ENCODE results near the gene CECR2. TPM values are rescaled to one million over a fixed set of nuclear protein-coding genes. Genes with fewer than 3 reads are reported as not detected.

The CECR2 gene
- total and polyA plus RNA-seq, 2 of the 8 experiments (the other 6 are each of a cell fraction or from before 2014, with no cell fraction given): 18.3 to 123 TPM

DNA sequence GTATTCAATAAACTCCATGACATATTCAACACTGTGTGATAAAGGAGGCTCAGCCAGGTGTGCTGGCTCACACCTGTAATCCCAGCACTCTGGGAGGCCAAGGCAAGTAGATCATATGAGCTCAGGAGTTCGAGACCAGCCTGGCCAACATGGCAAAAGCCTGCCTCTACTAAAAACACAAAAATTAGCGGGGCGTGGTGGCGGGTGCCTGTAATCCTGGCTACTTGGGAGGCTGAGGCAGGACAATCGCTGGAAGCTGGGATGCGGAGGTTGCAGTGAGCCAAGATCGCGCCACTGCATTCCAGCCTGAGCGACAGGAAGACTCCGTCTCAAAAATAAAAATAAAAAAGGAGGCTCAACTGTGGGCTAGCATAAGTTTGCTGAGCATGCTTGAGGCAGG lies 189.9 kb downstream of the CECR2 start (continued):
- no peak for TF ChIP-seq RFX5 (IDR thresholded peaks at IDR 0.05; ENCODE audit: borderline replicate concordance, low read depth, low read length)
- TF ChIP-seq KDM1A (IDR thresholded peaks at IDR 0.05; ENCODE audit: borderline replicate concordance, low read length): no peak
